Keratinocyte (primary cell): ENCODE data around the gene HSF5. TPM values are rescaled to one million over a fixed set of nuclear protein-coding genes. Genes with fewer than 3 reads are reported as not detected.

Source experiments
- DNase-seq: peaks from one replicate; pipeline ENCODE4 v3.0.0-alpha.2; 2011; ENCODE audit warnings: low read depth, missing footprints, low spot score
- FAIRE-seq: peaks from 2 replicates; lab custom pipeline; 2011; peaks lifted over from hg19 to GRCh38; lab: Jason Lieb, UNC
- H2AFZ ChIP-seq: 2 replicates; pipeline ENCODE4 v1.6.0; 2012; ENCODE audit warnings: low read length, control low read depth, inconsistent platforms; ENCODE audit not compliant: control insufficient read depth
- H3K27ac ChIP-seq: 2 replicates; pipeline ENCODE4 v1.5.1; 2011; ENCODE audit warnings: low read length; ENCODE audit not compliant: control insufficient read depth, insufficient read depth
- H3K27me3 ChIP-seq: 3 replicates; pipeline ENCODE4 v1.6.0; 2011; ENCODE audit warnings: low read length; ENCODE audit not compliant: control insufficient read depth, insufficient read depth; ENCODE audit errors: extremely low read depth
- H3K36me3 ChIP-seq, 2 experiments: 2 replicates in 1 of 2; 3 replicates in 1 of 2; pipeline ENCODE4 v1.5.1; 2011; ENCODE audit warnings: low read length in 2 of 2, mild to moderate bottlenecking in 1 of 2; ENCODE audit not compliant: control insufficient read depth in 2 of 2, insufficient read depth in 2 of 2; ENCODE audit errors: extremely low read depth in 1 of 2
- H3K4me1 ChIP-seq: 3 replicates; pipeline ENCODE4 v1.5.1; 2011; ENCODE audit warnings: low read length; ENCODE audit not compliant: control insufficient read depth, insufficient read depth; ENCODE audit errors: extremely low read depth
- H3K4me2 ChIP-seq: 3 replicates; pipeline ENCODE4 v1.6.0; 2011; ENCODE audit warnings: low read depth, low read length; ENCODE audit not compliant: control insufficient read depth, insufficient read depth; ENCODE audit errors: extremely low read depth
- H3K4me3 ChIP-seq, 3 experiments: fragments of 200-600 bp in 1 of 3; sonication (generic) in 1 of 3; 2 replicates in 2 of 3; 3 replicates in 1 of 3; pipeline ENCODE4 v1.5.1; 2011 to 2016; ENCODE audit warnings: low read length in 3 of 3, mild to moderate bottlenecking in 3 of 3, control low read depth in 2 of 3, inconsistent platforms in 1 of 3, low read depth in 1 of 3, mixed read lengths in 1 of 3, mixed run types in 1 of 3, moderate library complexity in 1 of 3; ENCODE audit not compliant: control insufficient read depth in 2 of 3, insufficient read depth in 2 of 3; ENCODE audit errors: extremely low read depth in 1 of 3
- H3K79me2 ChIP-seq: 2 replicates; pipeline ENCODE4 v1.6.0; 2012; ENCODE audit warnings: low read length; ENCODE audit not compliant: control insufficient read depth, insufficient read depth
- H3K9ac ChIP-seq: 3 replicates; pipeline ENCODE4 v1.6.0; 2011; ENCODE audit warnings: low read length; ENCODE audit not compliant: control insufficient read depth, insufficient read depth; ENCODE audit errors: extremely low read depth
- H3K9me1 ChIP-seq: 3 replicates; pipeline ENCODE4 v1.6.0; 2011; ENCODE audit warnings: low read length; ENCODE audit not compliant: control insufficient read depth, insufficient read depth; ENCODE audit errors: extremely low read depth
- H3K9me3 ChIP-seq: 2 replicates; pipeline ENCODE4 v1.5.1; 2012; ENCODE audit warnings: low read depth, low read length; ENCODE audit not compliant: control insufficient read depth
- H4K20me1 ChIP-seq: 3 replicates; pipeline ENCODE4 v1.6.0; 2011; ENCODE audit warnings: low read length; ENCODE audit not compliant: control insufficient read depth, insufficient read depth; ENCODE audit errors: extremely low read depth
- CTCF ChIP-seq, 3 experiments: IDR thresholded peaks in 1 of 3; conservative IDR thresholded peaks in 1 of 3; optimal IDR thresholded peaks in 1 of 3; 2 replicates in 2 of 3; 3 replicates in 1 of 3; pipeline versions ENCODE3 to v1.5.1; 2011; ENCODE audit warnings: low read length in 3 of 3, mild to moderate bottlenecking in 3 of 3, moderate library complexity in 2 of 3, control low read depth in 1 of 3, inconsistent platforms in 1 of 3; ENCODE audit not compliant: insufficient read depth in 2 of 3; ENCODE audit errors: extremely low read depth in 1 of 3
- EZH2 ChIP-seq: IDR thresholded peaks from one replicate; pipeline ENCODE4 v1.6.1; 2012; ENCODE audit warnings: inconsistent platforms, mild to moderate bottlenecking, low read length, moderate library complexity
- dilution Hi-C: fragments of 300-500 bp; cut with MboI; formaldehyde crosslinking; loops from one replicate; pipeline ENCODE4 v1.7.0; 2020; ENCODE audit warnings: low sequenced_read_pairs; ENCODE audit not compliant: extremely low pct_ligation_motif_present
- polyA plus RNA-seq, 5 experiments: library from polyadenylated mRNA; depleted of rRNA in 3 of 5; stranded (reverse) in 3 of 5; stranded (forward) in 1 of 5; unstranded in 1 of 5; fragments of >200 nt; gene quantifications; 1 replicate in 1 of 5; 2 replicates in 3 of 5; 3 replicates in 1 of 5; pipeline versions ENCODE4 v1.2.1 to v1.2.3, GENCODE V29; 2011 to 2012; ENCODE audit warnings: missing spikeins in 2 of 5, low read depth in 1 of 5, low replicate concordance in 1 of 5

The HSF5 gene
- polyA plus RNA-seq, 1 donor (not counting 4 experiments of a cell fraction or from before 2014, with no cell fraction given): 0.01 TPM

GRCh38 chr17:58446086-58446485 lies 42.1 kb downstream of the HSF5 start:
- no peak overlapping the region for H3K27ac ChIP-seq
- no peaks in the 10 kb centered on the region for H3K9me3 ChIP-seq
- no peaks in the 10 kb centered on the region for H3K4me1 ChIP-seq
- no peak overlapping the region for H3K9ac ChIP-seq
- H3K4me2 ChIP-seq: no peak overlapping the region
- FAIRE-seq: no peak
- DNase-seq: no peak
- H3K4me3 ChIP-seq: no peak overlapping the region
- H4K20me1 ChIP-seq: no peaks in the 10 kb centered on the region
- dilution Hi-C loops: loop anchor here (25.0 kb wide), 1 partner anchor 159 kb away; the partner anchor contains the start of gene MPO
- no peaks in the 10 kb centered on the region for H3K9me1 ChIP-seq
- no peaks in the 10 kb centered on the region for H3K79me2 ChIP-seq
- no peak overlapping the region for H2AFZ ChIP-seq
- no peak for TF ChIP-seq EZH2
- no peak for TF ChIP-seq CTCF (optimal IDR thresholded peaks at IDR 0.05 in 1 of 3, IDR thresholded peaks at IDR 0.05 in 1 of 3, conservative IDR thresholded peaks at IDR 0.05 in 1 of 3; ENCODE audit: extremely low read depth in 1 of 3, insufficient read depth in 2 of 3, low read length in 3 of 3)
- peaks cover 4% of the 10 kb centered on the region for H3K27me3 ChIP-seq
- no peaks in the 10 kb centered on the region for H3K36me3 ChIP-seq

DNA sequence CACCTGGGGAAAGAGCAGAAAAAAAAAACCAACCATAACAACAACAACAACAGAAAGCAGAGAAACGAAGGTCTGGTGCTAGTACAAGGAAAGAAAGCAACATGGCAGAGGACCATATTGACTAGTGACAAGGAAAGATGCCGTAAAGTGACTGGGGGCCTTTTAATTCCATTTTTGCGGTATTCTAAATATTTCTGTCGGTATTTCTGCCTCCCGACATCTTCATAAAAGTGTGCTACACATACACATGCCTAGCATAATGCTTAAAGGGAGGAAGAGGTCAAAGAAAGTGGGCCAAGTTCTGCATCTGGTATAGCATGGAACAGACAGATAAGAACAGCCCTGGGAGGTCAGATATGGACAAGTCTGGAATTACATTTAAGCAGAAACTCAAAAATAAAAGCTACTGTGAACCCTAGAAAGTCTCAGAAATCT lies 51.4 kb downstream of the HSF5 start:
- Histone ChIP-seq H4K20me1 (no peaks in the 10 kb centered on the region), H2AFZ (no peak overlapping the region), H3K27ac (no peak overlapping the region), H3K36me3 (no peaks in the 10 kb centered on the region), H3K4me1 (no peaks in the 10 kb centered on the region), H3K9me1 (no peaks in the 10 kb centered on the region), H3K4me3 (no peak overlapping the region), H3K27me3 (no peaks in the 10 kb centered on the region), H3K79me2 (no peaks in the 10 kb centered on the region), H3K9ac (no peak overlapping the region), H3K9me3 (no peaks in the 10 kb centered on the region), H3K4me2 (no peak overlapping the region)
- FAIRE-seq: no peak
- DNase-seq: no peak
- TF ChIP-seq CTCF (optimal IDR thresholded peaks at IDR 0.05 in 1 of 3, IDR thresholded peaks at IDR 0.05 in 1 of 3, conservative IDR thresholded peaks at IDR 0.05 in 1 of 3; ENCODE audit: extremely low read depth in 1 of 3, insufficient read depth in 2 of 3, low read length in 3 of 3) (no peak), EZH2 (no peak)
- dilution Hi-C loops: loop anchor here (25.0 kb wide), 1 partner anchor 150 kb away; the partner anchor contains the start of gene MPO
